Upper lobe of left lung (tissue), 6 donors: ENCODE measurements around the gene WIPI1. TPM values are rescaled to one million over a fixed set of nuclear protein-coding genes. Genes with fewer than 3 reads are reported as not detected.

Source experiments
- ATAC-seq, 2 donors: fragments of 200-7000 bp; cut with Tn5 transposase; one replicate each; pipeline ENCODE4 v1.9.1; 2022; ENCODE audit warnings: mild to moderate bottlenecking in 2 of 2, moderate library complexity in 2 of 2; ENCODE audit not compliant: low FRiP score in 2 of 2
- DNase-seq, 2 donors: peaks; one replicate each; pipeline ENCODE4 v3.0.0-alpha.2; 2019 to 2020
- H3K27ac ChIP-seq, 4 donors: fragments of 200-600 bp; sonication (generic); one replicate each; pipeline ENCODE4 v1.5.1; 2016 to 2019
- H3K27me3 ChIP-seq, 4 donors: fragments of 200-600 bp; sonication (generic); one replicate each; pipeline ENCODE4 v1.5.1; 2017 to 2019
- H3K36me3 ChIP-seq, 4 donors: fragments of 200-600 bp; sonication (generic); one replicate each; pipeline ENCODE4 v1.5.1; 2016 to 2019
- H3K4me1 ChIP-seq, 4 donors: fragments of 200-600 bp; sonication (generic); one replicate each; pipeline ENCODE4 v1.5.1; 2018 to 2019
- H3K4me3 ChIP-seq, 4 donors: fragments of 200-600 bp; sonication (generic); one replicate each; pipeline ENCODE4 v1.5.1; 2017 to 2019; ENCODE audit warnings: mild to moderate bottlenecking in 2 of 4, moderate library complexity in 1 of 4
- H3K9me3 ChIP-seq, 4 donors: fragments of 200-600 bp; sonication (generic); one replicate each; pipeline ENCODE4 v1.5.1; 2018 to 2019
- CTCF ChIP-seq, 6 experiments: fragments of 450-650 bp in 4 of 6; fragments of 200-600 bp in 2 of 6; sonication (generic) in 2 of 6; IDR thresholded peaks; one replicate each; pipeline ENCODE4 v1.5.1; 2016 to 2019; ENCODE audit warnings: antibody characterized with exemption in 6 of 6
- EP300 ChIP-seq, 4 donors: sonication (generic); formaldehyde crosslinking; IDR thresholded peaks; one replicate each; pipeline ENCODE4 v1.5.1; 2017; ENCODE audit warnings: antibody characterized with exemption in 4 of 4, control low read depth in 2 of 4
- POLR2A ChIP-seq, 4 donors: fragments of 450-650 bp; IDR thresholded peaks; one replicate each; pipeline ENCODE4 v1.5.1; 2016 to 2017; ENCODE audit warnings: antibody characterized with exemption in 4 of 4, mild to moderate bottlenecking in 2 of 4
- POLR2AphosphoS5 ChIP-seq, 2 donors: sonication (generic); formaldehyde crosslinking; IDR thresholded peaks; one replicate each; pipeline ENCODE4 v1.5.1; 2017; ENCODE audit warnings: antibody characterized with exemption in 2 of 2
- WGBS, 2 donors: methylation state at CpG; one replicate each; pipeline ENCODE4 v1.1.5; 2017 to 2018; 5-methylcytosine and 5-hydroxymethylcytosine counted together
- total RNA-seq, 6 donors: library from RNA; depleted of rRNA in 4 of 6; stranded (reverse); fragments of >200 nt in 4 of 6; gene quantifications; one replicate each; pipeline versions ENCODE4 v1.1.0 to v1.2.1, GENCODE V29; 2016 to 2021
- donor health status: DM: no; HTN: no; CAD: no; lungs with moderate emphysema.
- donor health status: DM: no; HTN: yes; CAD: no; lungs with severe emphysema.

WIPI1 gene
- total RNA-seq, 6 donors from 2014 or later, result 34.7 to 151 (median 44.4) TPM

GRCh38 chr17:68437979-68438822 lies 19.1 kb downstream of the WIPI1 start:
- TF ChIP-seq EP300 (IDR thresholded peaks at IDR 0.05) (peak in 1 of 4 donors; percentile 9), POLR2AphosphoS5 (IDR thresholded peaks at IDR 0.05) (peak; percentile 24 to 54), POLR2A (IDR thresholded peaks at IDR 0.05) (no peak)
- Histone ChIP-seq H3K27me3 (no peaks in the 10 kb centered on the region), H3K27ac (peak overlapping the region; percentile 76 to 84 (median 78)), H3K36me3 (peaks cover 14 to 41% (median 29%) of the 10 kb centered on the region in 4 donors), H3K9me3 (no peaks in the 10 kb centered on the region), H3K4me1 (peaks cover 44 to 62% (median 54%) of the 10 kb centered on the region in 4 donors), H3K4me3 (peak overlapping the region in 2 of 4 donors; percentile 4 to 20)
- 52 to 57% methylated on average over 14 of the region's 14 CpGs for WGBS, 2 donors
- DNase-seq, result peak in 1 of 2 donors; percentile 80
- ATAC-seq, result peak in 1 of 2 donors; percentile 52

GRCh38 chr17:68435876-68436842 lies 21.1 kb downstream of the WIPI1 start:
- Histone ChIP-seq H3K27me3 (no peaks in the 10 kb centered on the region), H3K36me3 (peaks cover 28 to 52% (median 46%) of the 10 kb centered on the region in 4 donors), H3K9me3 (no peaks in the 10 kb centered on the region), H3K4me3 (no peak overlapping the region), H3K27ac (peak overlapping the region in 2 of 4 donors; percentile 77 to 84), H3K4me1 (peaks cover 27 to 44% (median 40%) of the 10 kb centered on the region in 4 donors)
- no peak for TF ChIP-seq EP300 (IDR thresholded peaks at IDR 0.05)
- peak in 1 of 2 donors; percentile 48 for TF ChIP-seq POLR2AphosphoS5 (IDR thresholded peaks at IDR 0.05)
- TF ChIP-seq POLR2A (IDR thresholded peaks at IDR 0.05), result no peak
- TF ChIP-seq CTCF (IDR thresholded peaks at IDR 0.05), result peak; percentile 86 to 94 (median 90)
- DNase-seq, result peak; percentile 65 to 76
- ATAC-seq, result peak; percentile 84 to 87
- WGBS, 2 donors, result 63 to 68% methylated on average over 17 to 20 of the region's 20 CpGs

- H3K4me1 ChIP-seq, result peaks cover 27 to 41% (median 37%) of the 10 kb centered on the region in 4 donors
- H3K36me3 ChIP-seq, result peaks cover 36 to 60% (median 54%) of the 10 kb centered on the region in 4 donors
- no peaks in the 10 kb centered on the region for H3K27me3 ChIP-seq
- H3K4me3 ChIP-seq, result no peak overlapping the region
- no peak for ATAC-seq
- no peaks in the 10 kb centered on the region for H3K9me3 ChIP-seq
- TF ChIP-seq EP300 (IDR thresholded peaks at IDR 0.05) (no peak), POLR2A (IDR thresholded peaks at IDR 0.05) (no peak), POLR2AphosphoS5 (IDR thresholded peaks at IDR 0.05) (no peak), CTCF (IDR thresholded peaks at IDR 0.05) (no peak)
- no peak overlapping the region for H3K27ac ChIP-seq
- DNase-seq, result no peak
- 92 to 97% methylated on average over 6 of the region's 6 CpGs for WGBS, 2 donors
Measured at GRCh38 chr17:68435361-68435760, 21.9 kb downstream of the WIPI1 start.

- Histone ChIP-seq H3K27me3 (no peaks in the 10 kb centered on the region), H3K9me3 (no peaks in the 10 kb centered on the region), H3K4me1 (peaks cover 17 to 31% (median 28%) of the 10 kb centered on the region in 4 donors), H3K36me3 (peaks cover 43 to 74% (median 66%) of the 10 kb centered on the region in 4 donors), H3K27ac (no peak overlapping the region), H3K4me3 (no peak overlapping the region)
- ATAC-seq (no peak), DNase-seq (no peak)
- WGBS, 2 donors, result 84 to 93% methylated on average over 10 to 12 of the region's 12 CpGs
- TF ChIP-seq POLR2A (IDR thresholded peaks at IDR 0.05) (no peak), POLR2AphosphoS5 (IDR thresholded peaks at IDR 0.05) (no peak), EP300 (IDR thresholded peaks at IDR 0.05) (no peak), CTCF (IDR thresholded peaks at IDR 0.05) (no peak)
Measured at GRCh38 chr17:68433911-68434508, 23.3 kb downstream of the WIPI1 start.
